Esophagus squamous epithelium (tissue), 5 donors: ENCODE measurements around the gene SURF2. TPM values are rescaled to one million over a fixed set of nuclear protein-coding genes. Genes with fewer than 3 reads are reported as not detected.
"Not testable (repeated sequence)": the region's sequence is repeated elsewhere in the genome, so short reads cannot be mapped to it uniquely, and the experiment has no call there.

ENCODE experiments used
- DNase-seq: peaks from one replicate; lab custom pipeline; 2025; lab: John Stamatoyannopoulos, UW
- H3K27ac ChIP-seq, 4 donors: fragments of 200-600 bp; sonication (generic); one replicate each; pipeline ENCODE4 v1.5.1; 2016 to 2019; ENCODE audit warnings: mild to moderate bottlenecking in 1 of 4
- H3K27me3 ChIP-seq, 4 donors: fragments of 200-600 bp; sonication (generic); 1 replicate in 3 of 4; 2 replicates in 1 of 4; pipeline versions ENCODE4 v1.5.1 to v1.6.0; 2017 to 2021; ENCODE audit warnings: antibody characterized with exemption in 1 of 4
- H3K36me3 ChIP-seq, 3 donors: fragments of 200-600 bp; sonication (generic); one replicate each; pipeline ENCODE4 v1.5.1; 2016 to 2019
- H3K4me1 ChIP-seq, 3 donors: fragments of 200-600 bp; sonication (generic); one replicate each; pipeline ENCODE4 v1.5.1; 2017 to 2019
- H3K4me3 ChIP-seq, 4 donors: fragments of 200-600 bp; sonication (generic); 1 replicate in 3 of 4; 2 replicates in 1 of 4; pipeline ENCODE4 v1.5.1; 2016 to 2019; ENCODE audit warnings: mild to moderate bottlenecking in 2 of 4, moderate library complexity in 1 of 4
- H3K9me3 ChIP-seq, 3 donors: fragments of 200-600 bp; sonication (generic); one replicate each; pipeline ENCODE4 v1.5.1; 2016 to 2019
- POLR2A ChIP-seq, 4 donors: fragments of 450-650 bp; IDR thresholded peaks; one replicate each; pipeline ENCODE4 v1.6.1; 2017; ENCODE audit warnings: antibody characterized with exemption in 4 of 4, mild to moderate bottlenecking in 4 of 4, moderate library complexity in 3 of 4
- WGBS, 2 donors: methylation state at CpG; one replicate each; pipeline ENCODE4 v1.1.5; 2018; 5-methylcytosine and 5-hydroxymethylcytosine counted together
- intact Hi-C: fragments of 100-400 bp; cut with DNase I; formaldehyde crosslinking; loops from one replicate; pipeline ENCODE4 v1.15.0; 2022
- total RNA-seq, 4 donors: library from RNA; depleted of rRNA; stranded (reverse); fragments of >200 nt; gene quantifications; one replicate each; pipeline ENCODE4 v1.1.0, GENCODE V29; 2016
- TF ChIP-seq, protein P1 (sequence below), 6 experiments: fragments of 450-650 bp in 4 of 6; fragments of 200-600 bp in 2 of 6; sonication (generic) in 2 of 6; IDR thresholded peaks; one replicate each; pipeline ENCODE4 v1.5.1; 2016 to 2019; ENCODE audit warnings: antibody characterized with exemption in 6 of 6, mild to moderate bottlenecking in 4 of 6, moderate library complexity in 4 of 6
- donor health status: DM: yes; HTN: yes; CAD: no.

Gene SURF2
- total RNA-seq, 4 donors from 2014 or later = 30.1 to 36.8 (median 33.6) TPM

DNA sequence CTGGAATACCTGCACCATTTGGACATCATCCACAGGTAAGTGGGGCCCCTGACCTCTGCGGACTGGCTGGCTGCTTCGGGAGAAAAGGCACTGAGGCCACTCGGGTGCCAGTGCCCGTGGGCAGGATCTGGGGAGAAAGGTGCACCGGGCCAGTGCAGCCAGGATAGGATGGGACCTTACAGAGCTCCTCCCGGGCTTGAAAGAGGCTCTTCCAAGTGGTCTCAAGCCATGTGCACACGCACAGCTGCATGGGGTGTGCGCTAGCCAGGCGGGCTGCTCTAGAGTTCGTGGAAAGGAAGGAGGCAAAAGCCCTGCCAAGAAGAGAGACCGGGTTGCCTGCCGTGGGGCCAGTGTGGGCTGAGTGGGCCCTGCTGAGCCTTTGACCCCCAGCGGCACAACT lies 33.2 kb downstream of the SURF2 start:
- DNase-seq = no peak
- H3K27ac ChIP-seq = no peak overlapping the region

GRCh38 chr9:133390713-133391112 lies 34.4 kb downstream of the SURF2 start:
- Histone ChIP-seq H3K4me3 (no peak overlapping the region), H3K27ac (no peak overlapping the region), H3K4me1 (peaks cover 6 to 17% (median 9%) of the 10 kb centered on the region in 3 donors), H3K27me3 (peaks cover 0 to 56% (median 0%) of the 10 kb centered on the region in 4 donors), H3K9me3 (no peaks in the 10 kb centered on the region), H3K36me3 (no peaks in the 10 kb centered on the region)
- intact Hi-C loops = no loop called here
- WGBS, 2 donors = 83 to 92% methylated on average over 4 to 6 of the region's 7 CpGs
- TF ChIP-seq, protein P1, sequence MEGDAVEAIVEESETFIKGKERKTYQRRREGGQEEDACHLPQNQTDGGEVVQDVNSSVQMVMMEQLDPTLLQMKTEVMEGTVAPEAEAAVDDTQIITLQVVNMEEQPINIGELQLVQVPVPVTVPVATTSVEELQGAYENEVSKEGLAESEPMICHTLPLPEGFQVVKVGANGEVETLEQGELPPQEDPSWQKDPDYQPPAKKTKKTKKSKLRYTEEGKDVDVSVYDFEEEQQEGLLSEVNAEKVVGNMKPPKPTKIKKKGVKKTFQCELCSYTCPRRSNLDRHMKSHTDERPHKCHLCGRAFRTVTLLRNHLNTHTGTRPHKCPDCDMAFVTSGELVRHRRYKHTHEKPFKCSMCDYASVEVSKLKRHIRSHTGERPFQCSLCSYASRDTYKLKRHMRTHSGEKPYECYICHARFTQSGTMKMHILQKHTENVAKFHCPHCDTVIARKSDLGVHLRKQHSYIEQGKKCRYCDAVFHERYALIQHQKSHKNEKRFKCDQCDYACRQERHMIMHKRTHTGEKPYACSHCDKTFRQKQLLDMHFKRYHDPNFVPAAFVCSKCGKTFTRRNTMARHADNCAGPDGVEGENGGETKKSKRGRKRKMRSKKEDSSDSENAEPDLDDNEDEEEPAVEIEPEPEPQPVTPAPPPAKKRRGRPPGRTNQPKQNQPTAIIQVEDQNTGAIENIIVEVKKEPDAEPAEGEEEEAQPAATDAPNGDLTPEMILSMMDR (IDR thresholded peaks at IDR 0.05) = no peak
- TF ChIP-seq POLR2A (IDR thresholded peaks at IDR 0.05) = no peak
- DNase-seq = no peak

More for the DNA sequence above, 33.2 kb downstream of the SURF2 start:
- no peak overlapping the region for H3K4me3 ChIP-seq
- intact Hi-C loops = no loop called here
- H3K4me1 ChIP-seq = peaks cover 6 to 17% (median 9%) of the 10 kb centered on the region in 3 donors
- H3K27me3 ChIP-seq = peaks cover 0 to 46% (median 0%) of the 10 kb centered on the region in 4 donors
- 83 to 94% methylated on average over 7 to 9 of the region's 13 CpGs for WGBS, 2 donors
- H3K9me3 ChIP-seq = no peaks in the 10 kb centered on the region
- TF ChIP-seq POLR2A (IDR thresholded peaks at IDR 0.05) = no peak
- TF ChIP-seq, protein P1 (IDR thresholded peaks at IDR 0.05) = no peak
- H3K36me3 ChIP-seq = no peaks in the 10 kb centered on the region

GRCh38 chr9:133391449-133391848 lies 35.1 kb downstream of the SURF2 start:
- DNase-seq, H3K9me3 ChIP-seq, H3K27ac ChIP-seq, intact Hi-C loops, H3K36me3 ChIP-seq, H3K4me3 ChIP-seq: not testable (repeated sequence)
- Histone ChIP-seq H3K27me3 (peaks cover 0 to 59% (median 0%) of the 10 kb centered on the region in 4 donors), H3K4me1 (peaks cover 6 to 17% (median 9%) of the 10 kb centered on the region in 3 donors)
- no CpG with 5 or more reads among the region's 4 CpGs for WGBS, 2 donors

DNA sequence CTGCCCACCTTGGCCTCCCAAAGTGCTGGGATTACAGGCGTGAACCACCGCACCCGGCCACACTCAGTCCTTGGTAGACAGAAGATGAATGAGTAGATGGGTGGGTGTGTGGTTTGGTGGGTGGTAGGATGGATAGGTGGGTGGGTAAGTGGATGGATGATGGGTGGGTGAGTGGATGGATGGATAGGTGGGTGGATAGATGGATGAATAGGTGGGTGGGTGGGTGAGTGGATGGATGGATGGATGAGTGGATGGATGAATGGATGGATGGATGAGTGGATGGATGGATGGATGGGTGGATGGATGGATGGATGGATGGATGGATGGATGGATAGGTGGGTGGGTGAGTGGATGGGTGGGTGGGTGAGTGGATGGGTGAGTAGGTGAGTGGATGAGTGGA lies 36.0 kb downstream of the SURF2 start:
- DNase-seq, H3K27ac ChIP-seq, H3K4me3 ChIP-seq, intact Hi-C loops, H3K9me3 ChIP-seq, H3K36me3 ChIP-seq: not testable (repeated sequence)
- Histone ChIP-seq H3K4me1 (peaks cover 2 to 11% (median 6%) of the 10 kb centered on the region in 3 donors), H3K27me3 (peaks cover 0 to 68% (median 0%) of the 10 kb centered on the region in 4 donors)
- 100% methylated on average over 3 of the region's 3 CpGs; no CpG with 5 or more reads in 1 of the 2 donors for WGBS, 2 donors

GRCh38 chr9:133393399-133393798 lies 37.0 kb downstream of the SURF2 start:
- no peaks in the 10 kb centered on the region for H3K4me1 ChIP-seq
- no peak overlapping the region for H3K4me3 ChIP-seq
- H3K36me3 ChIP-seq = no peaks in the 10 kb centered on the region
- no peaks in the 10 kb centered on the region for H3K9me3 ChIP-seq
- DNase-seq = no peak
- no peak overlapping the region for H3K27ac ChIP-seq
- H3K27me3 ChIP-seq = peaks cover 0 to 79% (median 0%) of the 10 kb centered on the region in 4 donors
- no peak for TF ChIP-seq POLR2A (IDR thresholded peaks at IDR 0.05)
- TF ChIP-seq, protein P1 (IDR thresholded peaks at IDR 0.05) = no peak
- 92 to 94% methylated on average over 3 of the region's 3 CpGs for WGBS, 2 donors
- intact Hi-C loops = no loop called here

DNA sequence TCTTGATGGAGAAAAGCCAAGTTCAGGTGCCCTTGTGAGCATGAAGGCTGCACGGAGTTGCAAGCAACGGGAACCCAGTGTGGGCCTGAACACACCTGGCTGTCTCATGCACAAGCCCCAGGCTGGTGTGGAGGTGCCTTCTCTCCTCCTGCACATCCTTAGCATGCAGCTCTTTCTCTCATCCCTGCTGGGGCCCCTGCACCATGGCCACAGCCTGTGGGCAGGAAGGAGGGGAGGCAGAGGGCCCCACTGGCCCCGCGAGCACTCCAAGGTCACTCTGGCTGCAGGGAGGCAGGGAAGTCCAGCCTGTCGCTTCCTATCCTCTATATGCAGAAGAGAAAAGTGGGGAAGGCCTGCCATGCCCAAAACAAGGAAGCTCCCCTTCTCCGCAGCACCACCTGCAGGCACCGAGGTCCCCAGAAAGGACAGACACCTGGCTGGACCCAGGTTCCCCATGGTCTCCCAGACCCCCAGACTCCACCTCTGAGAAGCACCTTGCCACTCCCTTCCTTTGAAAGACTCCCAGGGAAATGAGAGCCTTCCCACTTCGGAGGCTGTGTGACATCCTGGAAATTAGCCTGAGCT lies 38.4 kb downstream of the SURF2 start:
- H3K4me3 ChIP-seq = no peak overlapping the region
- peaks cover 0 to 72% (median 0%) of the 10 kb centered on the region in 4 donors for H3K27me3 ChIP-seq
- no peaks in the 10 kb centered on the region for H3K9me3 ChIP-seq
- 57 to 69% methylated on average over 2 to 3 of the region's 8 CpGs for WGBS, 2 donors
- H3K36me3 ChIP-seq = no peaks in the 10 kb centered on the region
- peaks cover 0 to 6% (median 0%) of the 10 kb centered on the region in 3 donors for H3K4me1 ChIP-seq
- H3K27ac ChIP-seq = no peak overlapping the region
- TF ChIP-seq POLR2A (IDR thresholded peaks at IDR 0.05) = no peak
- TF ChIP-seq, protein P1 (IDR thresholded peaks at IDR 0.05) = no peak
- DNase-seq = no peak
- intact Hi-C loops = no loop called here
